Activated gamma-delta T cell (primary cell): ENCODE results near the gene GRK5.
"Not testable (repeated sequence)": the region's sequence is repeated elsewhere in the genome, so short reads cannot be mapped to it uniquely, and the experiment has no call there.

Experiments
- DNase-seq: peaks from one replicate; lab custom pipeline; 2025; lab: John Stamatoyannopoulos, UW

Gene GRK5

GRCh38 chr10:119421891-119422681 is 214.7 kb downstream of the GRK5 start:
- no peak for DNase-seq

- DNase-seq = no peak
These were observed 215.5 kb downstream of the GRK5 start for GRCh38 chr10:119422682-119423509.

DNA sequence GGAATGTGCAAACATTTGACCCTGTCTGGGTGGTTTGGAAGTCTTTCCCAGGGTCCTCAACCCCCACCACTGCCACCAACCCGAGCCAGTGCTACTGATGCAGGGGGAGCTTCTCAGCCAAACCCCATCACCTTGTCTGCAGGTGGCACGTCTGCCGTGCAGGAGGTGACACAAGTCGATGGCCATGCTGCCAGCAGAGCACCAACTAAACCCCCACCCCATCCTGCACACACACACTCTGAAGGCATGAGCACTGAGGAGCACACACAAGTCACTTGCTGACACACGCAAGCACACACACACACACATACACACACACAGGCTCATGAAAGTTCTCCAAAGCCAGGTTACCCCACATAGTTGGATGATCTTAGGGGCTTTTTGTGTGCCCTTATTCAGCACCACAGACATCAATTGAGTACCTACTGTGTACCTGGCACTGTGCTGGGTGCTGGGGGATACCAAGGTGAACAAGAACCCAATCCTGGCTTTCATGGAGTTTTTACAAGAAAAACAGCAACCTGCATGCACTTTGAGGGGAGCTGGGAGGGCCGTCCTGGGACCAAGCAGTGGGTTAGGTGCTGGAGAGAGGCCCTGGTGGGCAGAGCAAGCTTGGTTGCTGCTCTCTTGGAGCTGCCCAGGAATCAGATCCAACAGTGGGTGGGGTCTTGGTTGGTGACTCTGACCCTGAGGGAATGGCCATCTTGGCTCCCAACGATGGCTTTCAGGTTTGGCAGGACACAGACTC is 216.3 kb downstream of the GRK5 start:
- DNase-seq = no peak

- no peak for DNase-seq
These were observed 217.0 kb downstream of the GRK5 start for GRCh38 chr10:119424258-119424975.

DNA sequence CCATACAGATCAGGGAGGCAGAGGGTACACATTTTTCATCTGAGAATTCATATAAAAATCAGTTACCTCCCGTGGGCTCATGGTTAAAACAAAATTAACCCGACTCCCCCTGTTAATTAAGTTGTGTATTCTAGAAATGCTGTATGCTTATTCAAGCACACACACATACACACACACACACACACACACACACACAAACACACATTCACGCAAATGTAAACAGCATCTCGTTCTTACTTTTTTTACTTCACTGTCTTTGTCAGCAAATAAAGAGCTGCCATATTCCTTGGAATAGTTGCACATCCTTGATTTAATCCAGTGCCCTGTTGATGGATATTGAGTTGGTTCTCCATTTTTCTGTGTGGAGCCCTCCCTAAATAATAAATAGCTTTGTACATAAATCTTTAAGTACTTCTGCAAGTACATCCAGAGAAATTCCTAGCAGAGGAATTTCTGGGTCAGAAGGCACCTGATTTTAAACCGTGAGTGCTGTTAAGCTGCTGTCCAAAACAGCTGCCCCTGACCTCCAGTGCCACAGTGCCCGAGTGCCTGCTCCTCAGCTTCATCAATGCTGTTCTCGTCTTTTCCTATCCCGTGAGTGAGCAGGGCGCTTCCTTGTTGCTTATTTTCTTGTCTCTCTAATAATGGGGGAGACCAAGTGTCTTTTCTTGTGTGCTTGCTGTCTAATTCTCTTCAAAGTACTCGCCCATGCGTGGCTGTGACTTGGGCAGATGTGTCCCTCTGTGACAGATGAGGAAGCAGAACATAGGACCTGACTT is 217.9 kb downstream of the GRK5 start:
- no peak for DNase-seq

- no peak for DNase-seq
These were observed 218.5 kb downstream of the GRK5 start for GRCh38 chr10:119425881-119426170.

GRCh38 chr10:119426699-119427098 is 219.3 kb downstream of the GRK5 start:
- DNase-seq = no peak

DNA sequence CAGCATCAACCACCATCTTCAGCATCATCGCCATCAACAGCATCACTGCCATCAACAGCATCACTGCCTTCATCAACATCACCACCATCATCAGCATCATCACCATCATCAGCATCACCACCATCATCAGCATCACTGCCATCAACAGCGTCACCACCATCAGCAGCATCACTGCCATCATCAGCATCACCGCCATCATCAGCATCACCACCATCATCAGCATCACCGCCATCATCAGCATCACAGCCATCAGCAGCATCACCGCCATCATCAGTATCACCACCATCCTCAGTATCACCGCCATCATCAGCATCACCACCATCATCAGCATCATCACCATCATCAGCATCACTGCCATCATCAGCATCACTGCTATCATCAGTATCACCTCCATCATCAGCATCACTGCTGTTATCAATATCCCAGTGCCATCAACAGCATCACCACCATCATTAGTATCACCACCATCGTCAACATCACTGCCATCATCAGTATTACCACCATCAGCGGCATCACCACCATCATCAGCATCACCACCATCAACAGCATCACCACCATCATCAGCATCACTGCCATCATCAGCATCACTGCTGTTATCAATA is 220.0 kb downstream of the GRK5 start:
- DNase-seq = no peak

- no peak for DNase-seq
These were observed 221.4 kb downstream of the GRK5 start for GRCh38 chr10:119428789-119429188.

DNA sequence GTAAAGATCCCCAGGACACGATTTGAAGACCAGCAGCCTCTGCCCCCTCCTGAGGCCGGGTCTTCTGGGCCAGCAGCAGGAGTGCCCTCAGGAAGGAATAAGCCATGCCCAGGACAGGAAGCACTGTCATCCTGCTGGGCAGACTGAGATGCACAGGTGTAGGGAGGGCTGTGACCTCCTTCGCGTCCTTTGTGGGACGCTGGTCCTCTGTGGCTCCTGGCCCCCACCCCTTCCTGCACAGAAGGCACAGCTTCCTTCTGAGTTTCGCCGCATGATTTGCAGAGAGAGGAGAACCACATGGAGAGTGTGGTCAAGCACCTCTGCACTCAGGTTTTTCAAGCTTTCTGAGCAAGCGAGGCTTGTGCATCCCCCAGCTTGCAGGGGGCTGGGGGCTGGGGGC is 222.4 kb downstream of the GRK5 start:
- no peak for DNase-seq

DNA sequence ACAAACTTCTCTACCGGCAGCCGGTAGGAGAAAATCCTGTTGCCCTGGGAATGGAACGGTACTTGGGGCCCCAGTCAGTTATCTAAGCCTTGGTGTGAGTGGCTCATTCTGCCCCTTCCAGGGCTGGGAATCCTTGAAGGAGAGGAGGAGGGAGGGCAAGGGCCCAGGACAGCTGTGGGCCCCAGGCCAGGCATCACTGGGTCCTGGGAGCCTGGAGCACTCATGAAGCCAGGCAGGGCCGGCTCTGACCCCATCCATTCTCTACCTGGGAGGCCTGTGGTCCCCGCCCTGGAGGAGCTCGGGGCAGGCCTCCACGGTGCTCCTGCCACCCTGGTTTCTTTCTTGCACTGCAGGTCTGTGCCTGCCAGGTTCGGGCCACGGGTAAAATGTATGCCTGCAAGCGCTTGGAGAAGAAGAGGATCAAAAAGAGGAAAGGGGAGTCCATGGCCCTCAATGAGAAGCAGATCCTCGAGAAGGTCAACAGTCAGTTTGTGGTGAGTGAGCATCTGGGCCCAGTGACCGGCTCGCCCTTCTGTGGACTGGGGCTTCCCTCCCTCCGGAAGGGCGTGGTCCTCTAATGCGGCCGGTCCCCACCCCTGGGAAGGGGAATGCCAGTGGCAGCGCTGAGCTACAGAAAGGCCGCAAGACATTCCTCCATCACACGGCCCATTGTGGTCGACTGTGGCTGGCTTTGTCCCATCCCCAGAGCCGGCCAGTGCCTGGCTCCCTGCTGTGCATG is 223.8 kb downstream of the GRK5 start:
- no peak for DNase-seq

- DNase-seq = no peak
These were observed 224.4 kb downstream of the GRK5 start for GRCh38 chr10:119431773-119432135.

DNA sequence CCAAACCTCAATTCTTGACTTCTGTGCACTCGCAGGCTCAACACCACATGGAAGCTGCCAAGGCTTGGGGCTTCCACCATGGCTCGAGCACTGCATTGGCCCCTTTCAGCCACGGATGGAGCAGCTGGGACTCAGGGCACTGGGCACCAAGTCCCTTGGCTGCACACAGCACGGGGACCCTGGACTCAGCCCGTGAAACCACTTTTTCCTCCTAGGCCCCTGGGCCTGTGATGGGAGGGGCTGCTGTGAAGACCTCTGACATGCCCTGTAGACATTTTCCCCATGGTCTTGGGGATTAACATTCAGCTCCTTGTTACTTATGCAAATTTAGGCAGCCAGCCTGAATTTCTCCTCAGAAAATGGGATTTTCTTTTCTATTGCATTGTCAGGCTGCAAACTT is 227.6 kb downstream of the GRK5 start:
- not testable (repeated sequence) for DNase-seq

DNA sequence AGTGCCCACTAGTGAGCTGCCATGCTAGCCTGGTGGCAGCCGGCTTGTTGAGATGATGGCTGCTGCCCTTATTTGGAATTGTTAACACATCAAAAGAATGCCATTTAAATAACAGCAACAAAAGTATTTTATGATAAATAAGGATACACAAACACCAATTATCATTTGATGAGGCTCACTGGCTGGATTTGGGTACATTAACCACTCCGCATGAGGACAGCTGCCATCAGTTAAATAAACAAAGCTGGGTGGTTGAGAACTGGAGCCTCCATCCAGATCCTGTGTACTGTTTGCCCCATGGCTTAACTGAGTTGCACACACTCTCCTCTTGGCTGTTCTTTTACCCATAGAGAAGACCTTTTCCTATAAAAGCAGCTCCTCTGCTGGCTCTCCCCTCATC is 231.3 kb downstream of the GRK5 start:
- DNase-seq = no peak

DNA sequence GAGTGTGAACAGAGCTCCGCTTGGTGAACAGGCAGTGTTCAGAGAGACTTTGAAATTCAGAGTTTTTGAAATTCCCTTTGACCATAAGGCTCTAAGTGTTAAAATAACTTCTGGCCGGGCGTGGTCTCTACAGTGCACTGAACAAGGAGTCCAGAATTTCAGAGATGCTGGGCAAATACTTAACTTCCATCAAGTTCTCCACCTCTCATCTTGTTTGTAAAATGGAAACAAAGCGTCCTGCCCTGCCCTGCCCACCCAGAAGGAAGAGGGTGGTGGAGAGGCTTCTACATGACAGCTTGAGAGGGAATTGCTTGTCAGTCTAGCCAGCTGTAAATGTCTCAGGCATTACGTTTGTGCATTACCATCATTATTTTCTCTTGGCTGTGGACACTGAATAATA is 232.6 kb downstream of the GRK5 start:
- DNase-seq = no peak

- no peak for DNase-seq
These were observed 233.9 kb downstream of the GRK5 start for GRCh38 chr10:119441151-119441821.

DNA sequence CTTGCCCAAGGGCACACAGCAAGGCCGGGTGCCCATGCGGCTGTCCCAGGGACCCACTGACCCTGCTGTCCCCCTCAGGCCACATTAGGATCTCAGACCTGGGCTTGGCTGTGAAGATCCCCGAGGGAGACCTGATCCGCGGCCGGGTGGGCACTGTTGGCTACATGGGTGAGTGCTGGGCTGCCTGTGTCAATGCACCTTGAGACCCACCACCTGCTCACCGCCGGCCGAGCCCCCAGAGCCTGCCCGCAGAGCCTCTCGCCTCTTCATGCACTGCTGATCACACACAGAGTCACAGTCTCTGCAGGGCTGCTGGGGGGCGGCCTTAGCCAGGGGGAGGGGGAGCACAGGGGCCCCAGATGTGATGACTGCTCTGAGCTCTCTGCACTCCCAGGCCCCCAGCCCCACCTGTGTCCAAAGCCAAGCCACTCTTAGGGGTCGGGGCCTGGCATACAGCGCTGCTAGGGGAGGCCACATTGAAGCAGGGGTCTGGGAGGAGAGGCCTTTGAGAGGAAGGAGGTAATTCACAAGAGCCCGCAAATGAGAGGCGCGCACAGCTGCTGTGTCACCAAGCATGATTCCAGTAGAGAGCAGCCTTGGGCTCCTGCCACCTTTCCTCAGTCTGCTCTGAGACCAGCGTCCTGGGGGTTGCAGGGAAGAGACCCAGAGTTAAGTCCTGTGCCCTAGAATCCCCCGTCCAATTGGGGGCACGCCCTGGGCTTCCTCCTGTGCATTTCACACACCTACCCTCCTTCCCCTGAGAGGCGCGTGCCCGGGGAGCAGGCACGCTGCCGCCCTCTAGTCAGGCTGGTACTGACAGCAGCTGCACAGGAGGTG is 234.8 kb downstream of the GRK5 start:
- DNase-seq = no peak

DNA sequence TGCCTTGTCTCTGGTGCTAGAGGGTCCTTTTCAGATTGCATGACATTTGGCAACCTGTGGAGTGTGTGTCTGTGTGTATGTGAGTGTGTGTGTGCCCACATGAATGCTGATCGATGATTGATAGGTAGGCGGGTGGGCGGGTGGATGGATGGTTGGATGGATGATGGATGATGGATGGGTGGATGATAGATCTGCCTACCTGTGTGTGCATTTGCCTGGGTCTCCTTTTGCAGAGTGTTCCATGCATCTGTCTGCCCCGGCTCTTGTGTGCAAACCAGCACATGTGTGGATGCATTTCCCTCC is 235.3 kb downstream of the GRK5 start:
- no peak for DNase-seq

DNA sequence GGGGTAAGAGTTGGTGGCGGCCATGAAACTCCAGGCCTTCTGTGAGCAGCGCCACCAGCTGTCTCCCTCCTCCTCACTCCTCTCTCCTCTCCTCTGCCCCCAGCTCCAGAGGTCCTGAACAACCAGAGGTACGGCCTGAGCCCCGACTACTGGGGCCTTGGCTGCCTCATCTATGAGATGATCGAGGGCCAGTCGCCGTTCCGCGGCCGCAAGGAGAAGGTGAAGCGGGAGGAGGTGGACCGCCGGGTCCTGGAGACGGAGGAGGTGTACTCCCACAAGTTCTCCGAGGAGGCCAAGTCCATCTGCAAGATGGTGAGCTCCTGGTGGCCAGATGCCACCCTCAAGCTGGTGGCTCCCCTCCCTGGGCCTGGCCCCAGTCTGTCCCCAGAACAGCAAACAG is 236.1 kb downstream of the GRK5 start:
- DNase-seq = no peak
